NCI-H1436 (cell line): Measurements from ENCODE around the gene GCDH.
"Not testable (repeated sequence)": the region's sequence is repeated elsewhere in the genome, so short reads cannot be mapped to it uniquely, and the experiment has no call there.

Experiments
- DNase-seq: peaks from one replicate; lab custom pipeline; 2025; lab: John Stamatoyannopoulos, UW

GCDH gene

DNA sequence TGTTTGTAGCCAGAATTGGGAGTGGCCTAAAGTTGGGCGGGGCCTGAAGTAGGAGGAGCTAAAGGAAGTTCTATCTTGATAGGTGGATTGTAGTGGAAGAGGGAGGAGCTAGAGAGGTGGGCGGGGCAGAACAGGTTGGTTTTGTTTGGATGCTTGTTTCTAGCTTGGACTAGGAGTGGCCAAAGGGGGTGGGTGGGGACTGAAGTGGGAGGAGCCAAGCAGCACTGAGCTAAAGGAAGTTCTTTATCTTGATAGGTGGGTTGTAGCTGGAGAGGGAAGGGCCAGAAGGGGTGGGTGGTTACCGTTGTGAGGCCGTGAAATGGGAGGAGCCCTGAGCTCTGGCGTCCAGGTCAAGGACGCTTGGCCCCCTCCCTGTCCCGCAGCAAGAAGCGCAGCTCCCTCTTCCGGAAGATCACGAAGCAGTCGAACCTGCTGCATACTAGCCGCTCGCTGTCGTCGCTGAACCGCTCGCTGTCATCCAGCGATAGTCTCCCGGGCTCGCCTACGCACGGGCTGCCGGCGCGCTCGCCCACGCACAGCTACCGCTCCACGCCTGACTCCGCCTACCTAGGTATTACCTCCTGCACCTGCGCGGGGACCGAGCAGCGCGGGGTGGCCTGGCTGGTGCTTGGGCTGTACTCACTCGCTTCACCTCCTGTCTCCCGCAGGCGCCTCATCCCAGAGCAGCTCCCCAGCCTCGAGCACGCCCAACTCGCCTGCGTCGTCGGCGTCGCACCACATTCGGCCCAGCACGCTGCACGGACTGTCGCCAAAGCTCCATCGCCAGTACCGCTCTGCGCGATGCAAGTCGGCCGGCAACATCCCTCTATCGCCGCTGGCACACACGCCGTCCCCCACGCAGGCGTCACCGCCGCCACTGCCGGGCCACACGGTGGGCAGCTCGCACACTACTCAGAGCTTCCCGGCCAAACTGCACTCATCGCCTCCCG lies 17.7 kb upstream of the GCDH start:
- DNase-seq: peak; percentile 14

DNA sequence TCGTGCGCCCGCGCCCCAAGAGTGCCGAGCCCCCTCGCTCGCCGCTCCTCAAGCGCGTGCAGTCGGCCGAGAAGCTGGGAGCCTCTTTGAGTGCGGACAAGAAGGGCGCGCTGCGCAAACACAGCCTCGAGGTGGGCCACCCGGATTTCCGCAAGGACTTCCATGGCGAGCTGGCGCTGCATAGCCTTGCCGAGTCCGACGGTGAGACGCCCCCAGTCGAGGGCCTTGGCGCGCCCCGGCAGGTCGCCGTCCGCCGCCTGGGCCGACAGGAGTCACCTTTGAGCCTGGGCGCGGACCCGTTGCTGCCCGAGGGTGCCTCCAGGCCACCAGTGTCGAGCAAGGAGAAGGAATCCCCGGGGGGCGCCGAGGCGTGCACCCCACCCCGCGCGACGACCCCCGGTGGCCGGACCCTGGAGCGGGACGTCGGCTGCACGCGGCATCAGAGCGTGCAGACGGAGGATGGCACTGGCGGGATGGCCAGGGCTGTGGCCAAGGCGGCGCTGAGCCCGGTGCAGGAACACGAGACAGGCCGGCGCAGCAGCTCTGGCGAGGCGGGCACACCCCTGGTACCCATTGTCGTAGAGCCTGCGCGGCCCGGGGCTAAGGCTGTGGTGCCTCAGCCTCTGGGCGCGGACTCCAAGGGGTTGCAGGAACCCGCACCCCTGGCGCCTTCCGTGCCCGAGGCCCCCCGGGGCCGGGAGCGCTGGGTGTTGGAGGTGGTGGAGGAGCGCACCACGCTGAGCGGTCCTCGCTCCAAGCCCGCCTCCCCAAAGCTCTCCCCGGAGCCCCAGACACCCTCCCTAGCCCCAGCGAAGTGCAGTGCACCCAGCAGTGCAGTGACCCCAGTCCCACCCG lies 16.8 kb upstream of the GCDH start:
- no peak for DNase-seq

DNA sequence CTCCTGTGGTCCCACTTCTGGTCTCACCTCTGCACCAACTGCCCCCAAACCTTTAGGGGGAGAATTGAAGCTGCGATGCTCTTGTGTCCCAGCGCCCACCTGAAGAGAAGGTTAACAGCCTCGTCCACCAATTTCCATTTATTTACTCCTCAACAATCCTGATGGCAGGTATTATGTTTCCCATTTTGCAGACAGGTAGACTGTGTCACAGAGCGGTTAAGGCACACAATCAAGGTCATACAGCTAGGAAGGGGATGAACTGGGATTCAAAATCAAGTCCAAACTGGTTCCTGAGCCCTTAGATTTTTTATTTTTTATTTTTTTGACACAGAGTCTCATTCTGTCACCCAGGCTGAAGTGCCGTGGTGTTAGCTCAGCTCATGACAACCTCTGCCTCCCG lies 15.9 kb upstream of the GCDH start:
- no peak for DNase-seq

DNA sequence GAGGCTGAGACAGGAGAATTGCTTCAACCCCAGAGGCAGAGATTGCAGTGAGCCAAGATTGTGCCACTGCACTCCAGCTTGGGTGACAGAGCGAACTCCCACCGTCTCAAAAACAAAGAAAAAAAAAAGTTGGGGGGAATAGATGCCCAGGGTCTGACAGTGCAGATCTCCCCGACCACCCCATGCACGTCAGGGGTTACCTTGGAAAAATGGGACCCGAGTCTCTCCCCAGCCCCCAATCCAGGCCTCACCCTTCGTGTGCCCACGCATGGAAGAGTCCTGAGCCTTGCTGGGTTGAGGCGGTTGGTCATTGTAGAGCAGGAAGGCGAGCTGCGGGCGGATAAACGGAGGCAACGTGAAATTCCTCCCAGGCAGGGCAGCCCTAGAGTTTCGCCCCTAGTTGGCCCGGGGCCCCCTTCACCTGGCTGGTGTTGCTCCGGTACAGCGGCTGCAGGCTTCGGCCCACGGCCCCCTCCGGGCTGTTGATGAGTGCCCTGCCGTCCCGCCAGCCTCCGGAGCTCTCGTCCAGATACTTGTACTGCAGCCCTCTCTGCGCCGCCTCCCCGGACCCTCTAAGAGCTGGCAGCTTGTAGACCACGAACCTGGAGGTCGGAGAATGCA lies 10.3 kb upstream of the GCDH start:
- DNase-seq: no peak

DNA sequence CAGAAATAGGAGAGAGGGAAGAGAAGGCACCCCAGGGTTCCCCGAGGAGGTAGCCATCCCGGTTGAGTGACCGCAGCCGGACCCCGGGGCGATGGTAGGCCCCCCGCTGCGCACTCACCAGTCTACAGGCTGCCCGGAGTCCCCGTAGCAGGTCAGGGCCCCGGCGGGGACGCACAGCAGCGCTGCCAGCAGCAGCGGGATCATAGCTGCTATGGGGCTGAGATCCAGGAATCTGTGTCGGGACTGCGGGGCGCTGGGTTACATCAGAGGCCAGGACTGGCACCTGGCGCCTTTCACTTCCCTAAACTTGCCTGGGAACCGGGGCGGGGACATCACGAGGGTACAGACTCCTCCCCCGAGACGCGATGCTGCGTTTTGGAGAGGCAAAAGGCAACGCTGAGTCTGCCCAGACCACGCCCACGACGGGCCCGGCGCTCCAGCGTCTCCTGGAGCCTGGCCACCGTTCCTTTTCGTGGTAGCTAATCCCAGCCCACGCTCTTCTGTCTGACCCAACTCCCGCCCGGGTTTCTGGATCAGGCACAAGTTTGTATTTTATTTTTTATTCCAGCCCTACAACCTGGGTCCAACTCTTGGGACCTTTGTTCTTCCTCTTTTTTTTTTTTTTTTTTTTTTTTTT lies 9.7 kb upstream of the GCDH start, which contains the start of gene DNASE2:
TSS of gene DNASE2 (minus strand) at position 278 of the 637 bp plus-strand sequence. CDS start at position 204, 74 bp downstream.
- DNase-seq: peak; percentile 97

DNA sequence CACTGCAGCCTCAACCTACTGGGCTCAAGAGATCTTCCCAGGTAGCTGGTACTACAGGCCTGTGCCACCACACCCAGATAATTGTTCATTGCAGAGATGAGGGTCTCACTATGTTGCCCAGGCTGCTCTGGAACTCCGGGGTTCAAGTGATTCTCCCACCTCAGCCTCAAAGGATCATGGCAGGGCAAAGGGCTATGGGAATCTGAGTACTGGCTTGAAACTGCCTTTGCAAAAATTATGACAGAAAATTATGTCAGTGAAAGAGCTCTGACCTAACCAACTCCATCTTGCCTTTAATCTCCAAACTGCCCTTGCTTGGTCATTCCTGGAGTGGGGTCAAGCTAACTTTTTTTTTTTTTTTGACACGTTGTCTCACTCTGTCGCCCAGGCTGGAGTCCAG lies 8.4 kb upstream of the GCDH start:
- DNase-seq: no peak

DNA sequence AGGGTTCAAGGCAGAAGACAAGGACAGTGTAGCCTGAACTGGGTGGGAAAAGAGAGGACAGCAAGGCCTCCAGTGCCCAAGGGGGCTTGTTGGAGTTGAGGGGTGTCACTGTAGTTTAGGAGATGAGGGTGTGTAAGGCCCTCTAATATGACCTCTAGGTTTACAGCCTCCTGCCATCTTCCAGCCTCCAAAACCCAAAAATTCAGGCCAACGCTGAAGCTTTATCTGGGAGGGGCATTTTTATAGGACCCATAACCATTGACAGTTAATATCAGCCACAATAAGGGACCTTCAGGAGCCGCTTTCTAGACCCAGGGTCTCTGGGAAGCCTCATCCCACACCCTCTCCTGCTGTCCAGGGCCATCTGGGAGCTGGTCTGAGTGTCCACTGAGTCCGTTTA lies 6.8 kb upstream of the GCDH start:
- DNase-seq: no peak

DNA sequence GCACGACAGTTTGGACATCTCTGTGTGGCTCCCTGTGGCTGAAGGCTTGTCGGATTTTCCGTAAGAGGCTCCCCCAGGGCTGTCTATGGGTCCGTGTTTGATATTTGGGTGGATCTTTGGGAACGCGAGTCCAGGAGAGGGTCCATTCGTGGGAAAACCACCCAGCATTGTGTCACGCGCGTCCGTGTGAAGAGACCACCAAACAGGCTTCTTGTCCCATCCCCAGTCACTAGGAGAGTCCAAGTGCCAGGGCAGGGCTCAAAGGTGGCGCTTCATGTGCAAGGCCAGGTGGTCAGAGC lies 6.4 kb upstream of the GCDH start:
- no peak for DNase-seq

DNA sequence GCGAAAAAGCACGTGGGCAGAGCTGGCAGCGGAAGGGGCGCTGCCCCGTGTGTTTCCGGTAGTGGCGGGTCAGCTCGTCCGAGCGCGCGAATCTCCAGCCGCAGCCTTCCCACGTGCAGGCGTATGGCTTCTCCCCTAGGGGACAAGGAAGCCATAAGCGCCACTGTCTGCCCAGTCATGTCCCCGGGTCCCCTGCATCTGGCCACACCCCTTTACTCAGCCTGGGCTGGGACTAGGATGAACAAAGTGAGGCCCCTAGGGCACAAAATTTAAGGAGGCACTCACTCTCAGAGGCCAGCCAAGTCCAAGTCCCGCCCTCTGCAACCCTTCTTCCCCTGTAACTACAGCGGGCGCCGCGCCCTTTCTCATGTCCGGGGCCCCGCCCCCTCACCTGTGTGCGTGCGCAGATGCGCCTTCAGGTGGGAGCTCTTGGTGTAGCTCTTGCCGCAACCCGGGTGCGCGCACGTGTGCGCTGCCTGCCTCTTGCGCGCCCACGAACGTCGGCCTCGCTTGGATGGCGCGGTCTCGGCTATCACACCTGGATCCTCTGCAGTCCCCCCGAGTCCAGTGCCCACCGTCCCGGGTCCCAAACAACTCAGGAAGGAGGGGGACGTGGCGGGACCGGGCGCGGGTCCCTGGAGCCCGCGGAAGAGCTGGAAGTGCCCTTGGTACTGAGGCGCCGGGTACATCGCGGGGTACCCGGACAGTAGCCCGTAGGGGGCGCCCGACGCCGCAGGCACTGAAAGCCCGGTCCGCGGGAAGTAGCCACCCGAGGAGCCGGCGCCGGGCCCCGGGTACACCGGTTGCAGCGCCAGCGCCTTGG lies 5.8 kb upstream of the GCDH start:
- peak; percentile 83 for DNase-seq

DNA sequence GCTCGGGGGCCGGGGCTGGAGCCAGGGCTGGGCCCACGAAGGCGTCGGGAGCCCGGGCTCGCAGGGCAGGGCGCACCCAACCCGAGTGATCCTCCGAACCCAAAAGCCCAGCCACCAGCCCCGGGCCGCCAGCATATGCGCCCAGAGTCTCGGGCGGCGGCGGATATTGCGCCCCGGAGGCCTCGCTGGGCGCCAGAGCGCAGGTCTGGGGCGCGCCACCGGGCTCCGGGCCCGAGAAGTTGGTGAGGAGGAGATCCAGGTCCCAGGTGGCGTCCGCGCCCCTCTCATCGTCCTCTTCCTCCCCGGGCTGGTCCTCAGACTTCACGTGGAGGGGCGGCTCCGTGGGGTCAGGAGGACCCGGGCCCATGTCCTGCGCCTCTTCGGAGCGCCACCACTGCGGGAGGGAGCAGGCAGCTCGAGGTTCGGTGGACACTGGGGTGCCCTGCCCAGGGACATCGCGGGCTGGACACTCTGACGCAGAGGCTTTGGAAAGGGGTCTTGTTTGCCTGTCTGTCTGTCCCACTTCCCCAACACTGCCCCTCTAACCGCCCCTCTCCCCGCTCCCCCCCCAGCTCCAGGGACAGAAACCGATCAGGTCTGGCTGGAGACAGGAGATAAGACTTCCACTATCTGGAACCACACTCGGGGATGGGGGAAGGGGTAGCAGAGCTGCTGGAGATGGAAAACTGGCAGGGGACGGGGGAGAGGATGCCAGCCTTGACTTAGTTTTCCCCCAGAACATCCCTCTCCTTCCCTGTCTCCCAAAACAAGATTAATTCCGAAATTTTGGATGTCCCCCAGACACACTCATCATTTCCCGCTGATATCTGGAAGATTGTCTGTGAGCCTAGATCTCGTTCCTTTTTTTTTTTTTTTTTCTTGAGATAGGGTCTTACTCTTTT lies 5.0 kb upstream of the GCDH start:
- no peak for DNase-seq

DNA sequence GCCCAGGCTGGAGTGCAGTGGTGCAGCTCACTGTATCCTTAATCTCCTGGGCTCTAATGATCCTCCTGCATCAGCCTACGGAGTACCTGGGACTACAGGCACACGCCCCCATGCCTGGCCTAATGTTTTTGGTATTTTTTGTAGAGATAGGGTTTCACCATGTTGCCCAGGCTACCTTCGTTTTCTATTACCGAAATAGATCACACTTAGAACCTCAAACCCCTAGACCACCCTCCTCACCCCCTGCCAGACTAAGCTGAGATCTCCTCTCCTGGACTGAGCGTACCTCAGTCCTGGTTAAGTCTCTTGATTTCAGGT lies 4.3 kb upstream of the GCDH start:
- no peak for DNase-seq

DNA sequence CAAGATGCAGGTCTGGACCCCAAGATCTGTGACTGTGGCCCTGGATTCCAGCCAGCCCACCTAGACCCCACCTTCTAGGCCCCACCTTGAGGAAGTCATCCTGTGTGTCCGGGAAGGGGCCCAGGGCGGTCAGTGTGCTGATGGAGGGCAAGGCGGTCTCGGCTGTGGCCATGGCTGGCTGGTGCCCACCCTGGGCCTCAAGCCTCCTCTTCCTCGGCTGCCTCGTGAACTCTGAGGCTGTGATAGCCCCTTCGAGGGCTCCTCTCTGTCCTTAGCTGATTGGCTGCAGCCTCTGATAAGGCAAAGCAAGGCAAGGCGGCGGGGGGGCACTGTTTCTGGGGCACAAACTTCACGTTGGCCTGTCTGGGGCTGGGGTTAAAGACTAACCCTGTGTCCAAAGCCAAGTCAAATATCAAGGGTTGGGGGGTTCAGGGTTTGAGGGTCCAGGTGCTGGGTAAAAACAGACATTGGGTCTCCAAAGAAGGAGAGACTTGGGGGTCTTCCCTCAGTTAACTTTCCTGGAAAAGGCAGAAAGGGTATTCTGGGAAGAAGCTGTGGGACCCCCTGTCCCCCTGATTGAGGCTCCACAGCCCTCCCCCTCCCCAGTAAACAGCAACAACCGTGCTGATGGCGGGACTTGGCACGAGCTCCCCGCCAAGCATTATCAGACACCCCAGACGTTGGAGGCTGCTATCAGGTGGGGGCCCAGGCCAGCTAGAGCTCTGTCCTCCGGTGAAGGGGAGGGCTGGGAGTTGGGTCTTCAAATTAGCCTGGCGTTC lies 3.8 kb upstream of the GCDH start, which contains the start of gene KLF1:
TSS of gene KLF1 (minus strand) at position 233 of the 779 bp plus-strand sequence. CDS start at position 172, 61 bp downstream.
- no peak for DNase-seq

DNA sequence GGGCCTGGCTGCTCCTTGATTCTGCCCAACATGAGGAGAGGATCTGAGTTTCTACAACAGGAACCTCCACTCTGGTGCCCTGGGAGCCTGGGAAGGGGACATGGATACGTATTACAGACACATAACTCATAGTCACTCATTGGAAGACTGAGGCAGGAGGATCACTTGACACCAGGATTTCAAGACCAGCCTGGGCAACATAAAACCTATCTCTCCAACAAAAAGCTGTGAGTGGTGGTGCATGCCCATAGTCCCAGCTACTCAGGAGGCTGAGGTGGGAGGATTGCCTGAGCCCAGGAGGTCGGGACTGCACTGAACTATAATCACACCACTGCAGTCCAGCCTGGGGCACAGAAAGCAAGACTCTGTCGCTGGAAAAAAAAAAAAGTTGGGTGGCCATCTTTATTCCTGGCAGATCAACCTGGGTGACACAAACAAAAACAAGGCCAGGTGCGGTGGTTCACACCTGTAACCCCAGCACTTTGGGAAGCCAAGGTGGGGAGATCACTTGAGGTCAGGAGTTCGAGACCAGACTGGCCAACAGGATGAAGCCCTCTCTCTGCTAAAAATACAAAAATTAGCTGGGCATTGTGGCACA lies 2.9 kb upstream of the GCDH start:
- no peak for DNase-seq

DNA sequence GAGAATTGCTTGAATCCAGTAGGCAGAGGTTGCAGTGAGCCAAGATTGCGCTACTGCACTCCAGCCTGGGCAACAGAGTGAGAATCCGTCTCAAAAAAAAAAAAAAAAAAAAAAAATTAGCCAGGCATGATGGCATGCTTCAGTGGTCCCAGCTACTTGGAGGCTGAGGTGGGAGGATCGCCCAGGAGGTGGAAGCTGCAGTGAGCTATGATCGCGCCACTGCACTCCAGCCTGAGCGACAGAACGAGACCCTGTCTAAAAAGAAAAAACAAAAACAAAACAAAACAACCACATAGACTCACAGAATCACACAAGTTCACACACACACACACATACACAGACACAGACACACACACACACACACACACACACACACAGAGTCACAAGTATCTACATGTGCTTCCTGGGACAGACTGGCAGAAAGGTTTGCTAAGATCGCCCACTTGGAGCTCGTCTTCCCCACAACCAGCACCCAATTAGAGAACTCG lies 617 bp upstream of the GCDH start:
- DNase-seq: not testable (repeated sequence)

DNA sequence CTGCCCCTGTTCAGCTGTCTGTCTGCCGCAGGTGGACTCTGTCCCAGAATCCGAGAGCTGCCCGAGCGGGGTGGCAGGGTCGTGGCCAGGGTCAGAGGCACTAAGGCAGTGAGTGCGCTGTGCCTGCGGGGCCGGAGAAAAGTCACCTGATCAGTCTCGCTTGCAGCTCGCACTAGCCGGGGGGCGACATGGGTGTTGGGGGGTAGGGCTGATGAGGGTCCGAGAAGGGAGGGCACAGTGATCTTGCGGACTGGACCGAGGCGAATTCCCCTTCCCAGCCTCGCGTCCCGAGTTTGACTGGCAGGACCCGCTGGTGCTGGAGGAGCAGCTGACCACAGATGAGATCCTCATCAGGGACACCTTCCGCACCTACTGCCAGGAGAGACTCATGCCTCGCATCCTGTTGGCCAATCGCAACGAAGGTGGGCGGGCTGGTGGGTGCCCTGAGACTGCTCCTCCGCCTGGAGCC lies 627 bp downstream of the GCDH start:
- DNase-seq: no peak

DNA sequence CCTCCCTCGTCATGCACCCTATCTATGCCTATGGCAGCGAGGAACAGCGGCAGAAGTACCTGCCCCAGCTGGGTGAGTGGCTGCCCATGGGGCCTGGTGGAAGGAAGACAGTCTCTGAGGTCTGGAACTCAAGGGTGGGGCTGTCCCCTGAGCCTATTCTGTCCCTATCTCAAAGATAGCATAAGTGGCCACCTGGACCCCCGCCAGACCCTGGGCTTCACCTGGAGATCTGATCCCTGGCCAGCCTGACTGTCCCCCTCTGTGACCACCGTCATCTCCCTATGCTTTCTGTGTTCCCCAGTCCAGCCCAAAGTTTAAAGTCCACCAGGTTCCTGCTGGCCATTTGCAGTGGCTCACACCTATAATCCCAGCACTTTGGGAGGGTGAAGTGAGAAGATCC lies 2.6 kb downstream of the GCDH start:
- no peak for DNase-seq

DNA sequence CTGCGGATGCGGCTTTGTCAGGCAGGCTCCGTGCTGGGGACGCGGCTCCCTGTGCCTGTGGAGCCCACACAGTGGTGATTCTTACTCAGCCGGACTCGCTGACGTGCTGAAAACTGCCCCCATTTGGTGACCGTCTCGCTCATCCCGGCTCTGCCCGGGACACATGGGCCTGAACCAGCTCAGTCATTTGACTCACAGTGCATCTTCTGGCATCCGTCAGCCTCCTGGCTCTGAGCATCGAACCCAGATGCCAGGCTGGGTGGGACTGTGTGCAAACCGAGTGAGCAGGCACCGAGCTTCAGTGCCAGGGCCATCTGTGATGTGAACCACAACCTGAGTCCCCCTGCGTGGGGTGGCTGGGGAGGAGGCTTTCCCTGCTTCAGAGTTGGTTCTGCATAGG lies 5.5 kb downstream of the GCDH start:
- no peak for DNase-seq

DNA sequence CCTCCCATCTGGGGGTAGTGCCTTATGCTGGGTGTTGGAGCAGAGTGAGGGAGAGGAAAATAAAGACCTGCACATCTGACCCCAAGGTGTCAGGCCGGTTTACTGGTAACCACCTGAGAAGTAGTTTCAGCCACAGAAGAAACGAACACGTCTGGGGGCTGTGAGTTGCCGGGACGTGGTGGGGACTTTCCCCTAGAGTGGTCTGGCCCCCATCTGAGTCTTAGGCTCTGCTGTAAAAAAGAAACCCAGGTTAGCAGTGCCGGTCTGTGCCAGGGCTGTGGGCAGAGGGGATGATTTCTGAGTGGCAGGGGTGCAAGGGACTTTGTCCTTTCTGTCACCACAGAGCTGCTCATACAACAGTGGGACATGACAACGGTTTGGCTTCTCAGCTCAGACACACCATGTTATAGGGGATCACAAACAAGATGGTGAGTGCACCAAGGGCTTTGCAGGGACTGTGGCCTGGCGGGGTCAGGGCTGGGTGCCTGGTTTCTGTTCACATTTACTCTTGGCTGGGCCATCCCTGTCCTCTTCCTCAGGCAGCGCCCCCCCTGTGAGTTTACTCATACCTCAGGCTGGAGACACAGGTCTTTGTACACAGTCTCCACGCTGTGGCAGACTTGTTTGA lies 9.0 kb downstream of the GCDH start:
- DNase-seq: no peak
